Upper lobe of left lung (tissue), 6 donors: Measurements from ENCODE around the gene OR5AU1. TPM values are rescaled to one million over a fixed set of nuclear protein-coding genes. Genes with fewer than 3 reads are reported as not detected.

Source experiments
- ATAC-seq, 2 donors: fragments of 200-7000 bp; cut with Tn5 transposase; one replicate each; pipeline ENCODE4 v1.9.1; 2022; ENCODE audit warnings: mild to moderate bottlenecking in 2 of 2, moderate library complexity in 2 of 2; ENCODE audit not compliant: low FRiP score in 2 of 2
- DNase-seq, 2 donors: peaks; one replicate each; pipeline ENCODE4 v3.0.0-alpha.2; 2019 to 2020
- H3K27ac ChIP-seq, 4 donors: fragments of 200-600 bp; sonication (generic); one replicate each; pipeline ENCODE4 v1.5.1; 2016 to 2019
- H3K27me3 ChIP-seq, 4 donors: fragments of 200-600 bp; sonication (generic); one replicate each; pipeline ENCODE4 v1.5.1; 2017 to 2019
- H3K36me3 ChIP-seq, 4 donors: fragments of 200-600 bp; sonication (generic); one replicate each; pipeline ENCODE4 v1.5.1; 2016 to 2019
- H3K4me1 ChIP-seq, 4 donors: fragments of 200-600 bp; sonication (generic); one replicate each; pipeline ENCODE4 v1.5.1; 2018 to 2019
- H3K4me3 ChIP-seq, 4 donors: fragments of 200-600 bp; sonication (generic); one replicate each; pipeline ENCODE4 v1.5.1; 2017 to 2019; ENCODE audit warnings: mild to moderate bottlenecking in 2 of 4, moderate library complexity in 1 of 4
- H3K9me3 ChIP-seq, 4 donors: fragments of 200-600 bp; sonication (generic); one replicate each; pipeline ENCODE4 v1.5.1; 2018 to 2019
- EP300 ChIP-seq, 4 donors: sonication (generic); formaldehyde crosslinking; IDR thresholded peaks; one replicate each; pipeline ENCODE4 v1.5.1; 2017; ENCODE audit warnings: antibody characterized with exemption in 4 of 4, control low read depth in 2 of 4
- POLR2A ChIP-seq, 4 donors: fragments of 450-650 bp; IDR thresholded peaks; one replicate each; pipeline ENCODE4 v1.5.1; 2016 to 2017; ENCODE audit warnings: antibody characterized with exemption in 4 of 4, mild to moderate bottlenecking in 2 of 4
- POLR2AphosphoS5 ChIP-seq, 2 donors: sonication (generic); formaldehyde crosslinking; IDR thresholded peaks; one replicate each; pipeline ENCODE4 v1.5.1; 2017; ENCODE audit warnings: antibody characterized with exemption in 2 of 2
- WGBS, 2 donors: methylation state at CpG; one replicate each; pipeline ENCODE4 v1.1.5; 2017 to 2018; 5-methylcytosine and 5-hydroxymethylcytosine counted together
- small RNA-seq, 4 donors: library from RNA; depleted of rRNA; stranded (forward); fragments of <200 nt; gene quantifications; one replicate each; pipeline ENCODE3, GENCODE V24; 2016
- total RNA-seq, 6 donors: library from RNA; depleted of rRNA in 4 of 6; stranded (reverse); fragments of >200 nt in 4 of 6; gene quantifications; one replicate each; pipeline versions ENCODE4 v1.1.0 to v1.2.1, GENCODE V29; 2016 to 2021
- TF ChIP-seq, protein P1 (sequence below), 6 experiments: fragments of 450-650 bp in 4 of 6; fragments of 200-600 bp in 2 of 6; sonication (generic) in 2 of 6; IDR thresholded peaks; one replicate each; pipeline ENCODE4 v1.5.1; 2016 to 2019; ENCODE audit warnings: antibody characterized with exemption in 6 of 6
- donor health status: DM: no; HTN: no; CAD: no; lungs with moderate emphysema.
- donor health status: DM: no; HTN: yes; CAD: no; lungs with severe emphysema.

Gene OR5AU1
- total RNA-seq, 6 donors from 2014 or later: not detected

DNA sequence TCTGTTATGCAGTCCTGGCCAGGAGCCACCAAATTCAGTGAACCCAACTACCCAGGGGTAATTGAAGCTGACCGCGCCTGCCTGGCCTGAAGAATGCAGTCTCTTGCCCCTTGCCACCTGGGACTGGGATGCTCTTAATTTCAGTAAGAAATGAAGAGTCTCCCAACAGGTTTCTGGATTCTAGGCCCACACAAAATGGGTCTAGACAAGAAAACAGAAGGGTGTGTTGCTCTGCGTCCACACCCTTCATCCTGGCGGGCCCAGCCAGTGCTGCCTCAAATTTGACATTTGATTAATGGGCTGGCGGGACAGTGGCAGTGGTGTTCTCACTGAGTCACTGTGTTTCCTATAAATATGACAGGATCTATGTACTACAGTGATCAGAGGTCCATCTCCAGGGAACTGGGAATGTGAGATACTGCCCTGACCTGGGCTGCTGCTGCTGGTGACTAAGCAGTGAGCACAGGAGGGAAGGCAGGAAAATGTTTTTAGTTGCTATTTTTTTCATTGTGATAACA, 48.5 kb downstream of the OR5AU1 start:
- peak overlapping the region; percentile 33 to 98 (median 96) for H3K27ac ChIP-seq
- peaks cover 33 to 45% (median 39%) of the 10 kb centered on the region in 4 donors for H3K4me1 ChIP-seq
- WGBS, 2 donors: 62 to 63% methylated on average over 3 of the region's 5 CpGs
- DNase-seq (no peak), ATAC-seq (no peak)
- no peak overlapping the region for H3K4me3 ChIP-seq
- H3K36me3 ChIP-seq: no peaks in the 10 kb centered on the region
- H3K27me3 ChIP-seq: no peaks in the 10 kb centered on the region
- TF ChIP-seq, protein P1, sequence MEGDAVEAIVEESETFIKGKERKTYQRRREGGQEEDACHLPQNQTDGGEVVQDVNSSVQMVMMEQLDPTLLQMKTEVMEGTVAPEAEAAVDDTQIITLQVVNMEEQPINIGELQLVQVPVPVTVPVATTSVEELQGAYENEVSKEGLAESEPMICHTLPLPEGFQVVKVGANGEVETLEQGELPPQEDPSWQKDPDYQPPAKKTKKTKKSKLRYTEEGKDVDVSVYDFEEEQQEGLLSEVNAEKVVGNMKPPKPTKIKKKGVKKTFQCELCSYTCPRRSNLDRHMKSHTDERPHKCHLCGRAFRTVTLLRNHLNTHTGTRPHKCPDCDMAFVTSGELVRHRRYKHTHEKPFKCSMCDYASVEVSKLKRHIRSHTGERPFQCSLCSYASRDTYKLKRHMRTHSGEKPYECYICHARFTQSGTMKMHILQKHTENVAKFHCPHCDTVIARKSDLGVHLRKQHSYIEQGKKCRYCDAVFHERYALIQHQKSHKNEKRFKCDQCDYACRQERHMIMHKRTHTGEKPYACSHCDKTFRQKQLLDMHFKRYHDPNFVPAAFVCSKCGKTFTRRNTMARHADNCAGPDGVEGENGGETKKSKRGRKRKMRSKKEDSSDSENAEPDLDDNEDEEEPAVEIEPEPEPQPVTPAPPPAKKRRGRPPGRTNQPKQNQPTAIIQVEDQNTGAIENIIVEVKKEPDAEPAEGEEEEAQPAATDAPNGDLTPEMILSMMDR (IDR thresholded peaks at IDR 0.05): no peak
- TF ChIP-seq POLR2AphosphoS5 (IDR thresholded peaks at IDR 0.05): no peak
- TF ChIP-seq EP300 (IDR thresholded peaks at IDR 0.05): no peak
- TF ChIP-seq POLR2A (IDR thresholded peaks at IDR 0.05): no peak
- no peaks in the 10 kb centered on the region for H3K9me3 ChIP-seq

DNA sequence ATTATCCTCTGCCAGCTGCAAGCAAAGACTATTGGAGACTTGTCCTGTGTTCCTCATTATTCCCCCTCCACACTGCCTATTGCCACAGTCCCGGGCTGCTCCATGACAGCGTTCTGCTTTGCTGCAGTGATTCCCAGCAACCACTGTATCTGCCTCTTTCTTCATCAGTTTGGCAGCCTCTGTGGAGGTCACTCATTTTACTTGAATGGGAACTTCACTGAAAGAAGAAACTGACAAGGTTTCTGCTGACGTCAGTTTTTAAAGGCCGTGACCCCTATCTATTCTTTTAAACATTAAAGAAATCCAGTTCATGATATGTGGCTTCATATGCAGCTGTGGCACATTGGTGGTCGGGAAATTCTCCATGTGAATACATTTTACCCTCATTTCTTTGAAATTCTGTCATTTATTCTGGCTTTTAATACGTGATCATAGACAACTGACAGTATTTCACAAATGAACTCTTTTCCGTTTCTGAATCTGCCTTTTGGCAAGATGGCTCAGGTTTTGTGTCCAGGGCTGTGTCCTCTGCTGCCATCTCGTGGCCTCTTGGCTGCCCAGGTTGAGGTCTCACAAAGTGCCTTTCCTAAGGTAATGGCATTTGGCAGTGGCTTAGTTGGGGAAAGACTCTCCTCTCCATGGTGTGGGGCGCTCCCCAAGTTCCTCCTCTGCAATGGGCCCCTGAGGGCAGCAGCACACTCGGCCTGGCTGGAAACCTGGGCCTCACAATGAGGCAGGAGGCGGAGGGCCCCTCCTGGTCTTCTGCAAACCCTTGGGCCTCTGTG, 49.2 kb downstream of the OR5AU1 start:
- DNase-seq: peak in 1 of 2 donors; percentile 87
- ATAC-seq: peak; percentile 37 to 56
- Histone ChIP-seq H3K36me3 (no peaks in the 10 kb centered on the region), H3K4me1 (peaks cover 33 to 45% (median 39%) of the 10 kb centered on the region in 4 donors), H3K9me3 (no peaks in the 10 kb centered on the region), H3K27me3 (no peaks in the 10 kb centered on the region), H3K4me3 (peak overlapping the region in 1 of 4 donors; percentile 11), H3K27ac (peak overlapping the region; percentile 33 to 98 (median 96))
- peak in 1 of 2 donors; percentile 25 for TF ChIP-seq POLR2AphosphoS5 (IDR thresholded peaks at IDR 0.05)
- no peak for TF ChIP-seq POLR2A (IDR thresholded peaks at IDR 0.05)
- TF ChIP-seq, protein P1 (IDR thresholded peaks at IDR 0.05): peak; percentile 56 to 82 (median 76)
- TF ChIP-seq EP300 (IDR thresholded peaks at IDR 0.05): no peak
- WGBS, 2 donors: 13 to 17% methylated on average over 9 to 10 of the region's 11 CpGs

DNA sequence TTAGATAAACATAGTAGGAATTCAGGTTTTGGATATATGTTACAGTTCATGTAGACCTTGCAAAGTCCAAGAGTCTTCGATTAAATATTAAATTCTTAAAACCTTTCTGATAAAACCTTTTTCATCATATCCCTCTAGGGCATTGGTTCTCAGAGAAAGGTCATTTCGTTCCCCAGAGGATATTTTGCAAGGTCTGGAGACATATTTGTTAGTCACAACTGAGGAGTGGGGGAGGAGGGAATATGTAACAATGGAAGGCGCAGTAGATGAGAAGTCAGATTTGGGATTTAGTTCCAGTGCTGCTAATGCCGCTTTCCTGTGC, 49.7 kb downstream of the OR5AU1 start:
- ATAC-seq: no peak
- 42 to 43% methylated on average over 3 to 4 of the region's 4 CpGs for WGBS, 2 donors
- H3K27me3 ChIP-seq: no peaks in the 10 kb centered on the region
- no peak for TF ChIP-seq EP300 (IDR thresholded peaks at IDR 0.05)
- TF ChIP-seq, protein P1 (IDR thresholded peaks at IDR 0.05): no peak
- TF ChIP-seq POLR2A (IDR thresholded peaks at IDR 0.05): no peak
- TF ChIP-seq POLR2AphosphoS5 (IDR thresholded peaks at IDR 0.05): no peak
- no peaks in the 10 kb centered on the region for H3K9me3 ChIP-seq
- DNase-seq: no peak
- no peak overlapping the region for H3K4me3 ChIP-seq
- peaks cover 33 to 45% (median 39%) of the 10 kb centered on the region in 4 donors for H3K4me1 ChIP-seq
- peak overlapping the region; percentile 33 to 98 (median 96) for H3K27ac ChIP-seq
- no peaks in the 10 kb centered on the region for H3K36me3 ChIP-seq

DNA sequence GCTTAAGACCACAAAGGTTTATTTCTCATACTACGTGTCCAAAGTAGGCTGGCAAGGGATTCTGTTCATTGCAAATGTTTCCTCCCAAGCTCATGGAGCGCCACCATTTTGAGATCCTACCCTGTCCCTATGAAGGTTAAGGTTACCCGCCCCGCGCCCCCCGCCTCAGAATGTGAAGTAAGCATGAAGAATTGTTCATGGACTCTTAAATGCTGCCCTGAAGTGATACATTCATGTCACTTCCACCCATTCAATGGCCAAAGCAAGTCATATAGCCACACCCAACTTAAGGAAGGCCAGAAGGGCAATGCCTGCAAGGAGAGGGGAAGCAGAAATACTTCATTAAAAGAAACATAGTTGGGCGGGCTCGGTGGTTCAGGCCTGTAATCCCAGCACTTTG, 50.8 kb downstream of the OR5AU1 start:
- DNase-seq: peak in 1 of 2 donors; percentile 30
- no peak for TF ChIP-seq POLR2A (IDR thresholded peaks at IDR 0.05)
- TF ChIP-seq POLR2AphosphoS5 (IDR thresholded peaks at IDR 0.05): no peak
- TF ChIP-seq EP300 (IDR thresholded peaks at IDR 0.05): no peak
- TF ChIP-seq, protein P1 (IDR thresholded peaks at IDR 0.05): no peak
- peak overlapping the region in 1 of 4 donors; percentile 60 for H3K4me3 ChIP-seq
- H3K27me3 ChIP-seq: no peaks in the 10 kb centered on the region
- WGBS, 2 donors: 77 to 79% methylated on average over 8 of the region's 8 CpGs
- H3K4me1 ChIP-seq: peaks cover 33 to 45% (median 39%) of the 10 kb centered on the region in 4 donors
- peak overlapping the region; percentile 95 to 99 (median 98) for H3K27ac ChIP-seq
- H3K9me3 ChIP-seq: no peaks in the 10 kb centered on the region
- no peak for ATAC-seq
- H3K36me3 ChIP-seq: no peaks in the 10 kb centered on the region

Small RNA genes lying within 50 kb of the gene (small RNA-seq; reads per million reads assigned to genes)
- 0 reads per million in 4 donors for gene RNU6-252P

Other genes with a start within 250 kb of the OR5AU1 start
- 1 to 10 TPM in 5 of 6 donors, not detected in 1; 1.3 to 8.3 (median 4.9) TPM for gene RNASE2, start 200.6 kb downstream of the OR5AU1 start, total RNA-seq
- 100 to 1,000 TPM in 1 of 6 donors, 10 to 100 TPM in 5; 39.2 to 202 (median 59.4) TPM for gene METTL17, start 166.1 kb downstream of the OR5AU1 start, total RNA-seq
- under 1 TPM in 1 of 6 donors, not detected in 5; 0.30 TPM for gene SLC39A2, start 156.8 kb downstream of the OR5AU1 start, total RNA-seq
- gene NDRG2, start 131.0 kb downstream of the OR5AU1 start, total RNA-seq: 100 to 1,000 TPM in 2 of 6 donors, 10 to 100 TPM in 4; 69.7 to 280 (median 90.8) TPM
- not detected for gene TPPP2, start 125.8 kb downstream of the OR5AU1 start, total RNA-seq
- gene RNASE13, start 121.3 kb downstream of the OR5AU1 start, total RNA-seq: not detected
- gene RNASE7, start 113.7 kb downstream of the OR5AU1 start, total RNA-seq: not detected
- not detected for gene RNASE8, start 98.2 kb downstream of the OR5AU1 start, total RNA-seq
- gene ARHGEF40, start 85.8 kb downstream of the OR5AU1 start, total RNA-seq: 10 to 100 TPM; 24.8 to 74.4 (median 36.0) TPM
- gene ZNF219, start 57.4 kb downstream of the OR5AU1 start, total RNA-seq: 10 to 100 TPM; 46.1 to 97.5 (median 56.3) TPM
- gene TMEM253, start 55.0 kb downstream of the OR5AU1 start, total RNA-seq: 1 to 10 TPM in 2 of 6 donors, under 1 TPM in 1, not detected in 3; 0.94 to 3.4 (median 1.4) TPM
- gene HNRNPC, start 113.4 kb upstream of the OR5AU1 start, total RNA-seq: 100 to 1,000 TPM; 119 to 390 (median 293) TPM
- 1 to 10 TPM in 1 of 6 donors, under 1 TPM in 4, not detected in 1; 0.15 to 1.0 (median 0.34) TPM for gene RPGRIP1, start 124.0 kb upstream of the OR5AU1 start, total RNA-seq
- gene SUPT16H, start 228.0 kb upstream of the OR5AU1 start, total RNA-seq: 10 to 100 TPM; 20.1 to 52.0 (median 47.3) TPM